ENCODE results near the gene WWP2.

The WWP2 gene

DNA sequence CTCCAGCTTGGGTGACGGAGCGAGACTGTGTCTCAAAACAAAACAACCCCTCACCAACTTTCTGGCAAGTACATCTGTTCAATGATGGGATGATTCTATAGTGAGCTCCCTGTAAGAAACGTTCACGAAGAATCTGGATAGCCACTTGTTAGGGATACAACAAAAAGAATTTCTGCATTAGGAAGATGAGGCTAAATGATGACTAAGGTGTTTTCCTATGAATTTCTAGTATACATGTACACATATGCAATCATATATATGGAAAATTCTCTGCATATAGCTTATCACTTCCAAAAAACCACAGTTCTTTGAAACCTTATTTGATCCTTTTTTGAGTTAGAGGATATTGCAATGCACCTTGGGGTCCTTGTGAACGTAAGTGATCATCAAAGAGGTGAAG is 124.6 kb downstream of the WWP2 start:
- H3K9me3 ChIP-seq (ENCODE audit: low read depth, low read length) = no peaks in the 10 kb centered on the region
- TF ChIP-seq POLR2AphosphoS5 (IDR thresholded peaks at IDR 0.05; ENCODE audit: borderline replicate concordance, low read depth, low read length) = no peak
- no peak for TF ChIP-seq FOXP2 (optimal IDR thresholded peaks at IDR 0.05; ENCODE audit: control extremely low read depth, extremely low read length, insufficient read depth)
- H3K4me3 ChIP-seq = no peak overlapping the region
- no peak for DNase-seq (ENCODE audit: low read depth, low spot score)
- no peak overlapping the region for H3K27ac ChIP-seq
- no peaks in the 10 kb centered on the region for H3K36me3 ChIP-seq (ENCODE audit: insufficient read depth, low read length)
- H3K9ac ChIP-seq (ENCODE audit: insufficient read length) = no peak overlapping the region

DNA sequence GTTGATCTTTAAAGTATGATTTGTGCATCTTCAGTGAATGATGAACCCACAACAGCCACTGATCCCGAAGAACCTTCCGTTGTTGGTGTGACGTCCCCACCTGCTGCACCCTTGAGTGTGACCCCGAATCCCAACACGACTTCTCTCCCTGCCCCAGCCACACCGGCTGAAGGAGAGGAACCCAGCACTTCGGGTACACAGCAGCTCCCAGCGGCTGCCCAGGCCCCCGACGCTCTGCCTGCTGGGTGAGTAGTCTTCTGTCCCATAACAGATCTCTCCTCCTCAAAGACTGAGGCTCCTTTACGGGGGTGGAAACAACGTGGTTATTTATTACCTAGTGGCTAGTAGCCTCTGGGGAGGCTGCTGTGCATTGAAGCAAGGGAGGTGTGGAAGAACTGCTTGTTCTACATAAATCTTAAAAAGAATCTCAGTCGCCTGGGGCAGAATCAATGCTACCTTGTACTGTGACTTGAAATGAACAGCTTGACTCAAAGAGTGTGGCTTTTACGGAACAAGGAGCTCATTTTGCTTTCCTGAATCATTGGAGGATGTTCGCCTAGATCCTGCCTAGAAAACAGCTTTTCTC is 126.0 kb downstream of the WWP2 start:
- Histone ChIP-seq H3K9me3 (ENCODE audit: low read depth, low read length) (no peaks in the 10 kb centered on the region), H3K27ac (no peak overlapping the region), H3K4me3 (no peak overlapping the region), H3K36me3 (ENCODE audit: insufficient read depth, low read length) (no peaks in the 10 kb centered on the region), H3K9ac (ENCODE audit: insufficient read length) (no peak overlapping the region)
- no peak for DNase-seq (ENCODE audit: low read depth, low spot score)
- TF ChIP-seq FOXP2 (optimal IDR thresholded peaks at IDR 0.05; ENCODE audit: control extremely low read depth, extremely low read length, insufficient read depth) (no peak), POLR2AphosphoS5 (IDR thresholded peaks at IDR 0.05; ENCODE audit: borderline replicate concordance, low read depth, low read length) (no peak), EZH2 (IDR thresholded peaks at IDR 0.05) (no peak)

DNA sequence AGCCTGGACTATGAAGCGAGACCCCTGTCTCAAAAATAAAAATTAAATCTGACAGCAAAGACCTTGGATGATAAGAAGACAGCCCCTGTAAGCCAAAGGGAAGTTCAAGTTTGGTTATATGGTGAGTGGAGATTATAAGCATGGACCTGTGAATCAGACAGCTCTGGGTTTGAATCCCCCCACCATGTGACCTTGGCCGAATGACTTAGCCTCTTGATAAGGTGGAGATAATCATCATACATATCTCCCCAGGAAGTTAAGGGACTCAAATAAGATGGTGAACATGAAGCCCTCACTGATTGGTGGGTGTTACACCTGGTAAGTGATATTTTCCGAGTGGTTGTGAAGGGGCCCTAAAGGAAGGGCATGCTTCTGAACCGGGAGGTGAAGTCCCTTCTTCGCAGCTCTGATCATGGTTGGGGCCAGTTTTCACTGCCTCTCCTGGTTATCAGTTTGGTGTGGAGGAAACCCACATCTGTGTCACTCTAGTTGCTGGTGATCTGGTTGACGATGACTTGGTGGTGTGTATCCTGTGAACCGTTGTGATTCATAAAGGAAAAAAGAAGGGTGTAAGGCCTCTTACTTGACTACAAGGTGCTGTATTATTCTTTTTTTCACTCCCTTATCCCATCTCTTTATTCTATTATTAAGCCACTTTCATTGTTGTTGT is 127.3 kb downstream of the WWP2 start:
- DNase-seq (ENCODE audit: low read depth, low spot score) = no peak
- Histone ChIP-seq H3K36me3 (ENCODE audit: insufficient read depth, low read length) (no peaks in the 10 kb centered on the region), H3K9ac (ENCODE audit: insufficient read length) (no peak overlapping the region), H3K9me3 (ENCODE audit: low read depth, low read length) (no peaks in the 10 kb centered on the region), H3K4me3 (no peak overlapping the region), H3K27ac (no peak overlapping the region)
- TF ChIP-seq POLR2AphosphoS5 (IDR thresholded peaks at IDR 0.05; ENCODE audit: borderline replicate concordance, low read depth, low read length) (no peak), EZH2 (IDR thresholded peaks at IDR 0.05) (no peak), FOXP2 (optimal IDR thresholded peaks at IDR 0.05; ENCODE audit: control extremely low read depth, extremely low read length, insufficient read depth) (no peak)

DNA sequence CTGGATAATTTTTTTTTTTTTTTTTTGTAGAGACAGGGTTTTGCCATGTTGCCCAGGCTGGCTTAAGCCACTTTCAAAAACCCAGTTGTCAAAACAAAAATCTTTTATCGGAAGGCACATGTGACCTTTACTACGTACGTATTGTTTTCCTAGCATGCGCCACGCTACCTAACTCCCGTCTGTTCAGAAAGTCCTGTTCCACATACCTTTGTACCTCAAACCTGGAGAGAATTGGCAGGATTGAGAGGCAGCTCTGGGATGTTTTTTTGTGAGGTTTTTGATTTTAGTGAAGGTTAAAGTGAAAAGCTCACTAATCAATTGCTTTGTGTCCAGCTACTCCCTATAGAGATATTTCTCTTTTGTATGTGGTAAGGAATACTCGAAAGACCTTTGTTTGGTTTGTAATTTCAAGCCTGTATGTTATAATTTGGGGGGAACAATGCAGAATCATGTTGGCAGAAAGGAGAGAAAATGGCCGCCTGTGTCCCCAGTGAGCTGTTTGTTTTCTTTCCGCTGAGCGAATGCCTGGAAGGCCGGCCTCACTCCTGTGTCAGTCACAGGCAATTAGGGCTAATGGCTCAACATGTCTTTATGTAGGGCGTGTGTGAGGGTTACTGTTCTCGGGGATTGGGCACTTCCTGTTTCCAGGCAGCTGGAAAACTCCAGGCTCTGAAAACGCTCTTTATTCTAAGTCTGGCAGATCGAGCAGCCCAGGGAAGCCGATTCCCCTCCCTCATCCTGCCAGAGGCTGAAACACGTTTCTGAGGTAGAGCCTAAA is 128.2 kb downstream of the WWP2 start:
- Histone ChIP-seq H3K27ac (no peak overlapping the region), H3K9ac (ENCODE audit: insufficient read length) (no peak overlapping the region), H3K4me3 (no peak overlapping the region), H3K9me3 (ENCODE audit: low read depth, low read length) (no peaks in the 10 kb centered on the region), H3K36me3 (ENCODE audit: insufficient read depth, low read length) (no peaks in the 10 kb centered on the region)
- TF ChIP-seq FOXP2 (optimal IDR thresholded peaks at IDR 0.05; ENCODE audit: control extremely low read depth, extremely low read length, insufficient read depth) = no peak
- no peak for TF ChIP-seq EZH2 (IDR thresholded peaks at IDR 0.05)
- no peak for TF ChIP-seq POLR2AphosphoS5 (IDR thresholded peaks at IDR 0.05; ENCODE audit: borderline replicate concordance, low read depth, low read length)
- DNase-seq (ENCODE audit: low read depth, low spot score) = no peak

DNA sequence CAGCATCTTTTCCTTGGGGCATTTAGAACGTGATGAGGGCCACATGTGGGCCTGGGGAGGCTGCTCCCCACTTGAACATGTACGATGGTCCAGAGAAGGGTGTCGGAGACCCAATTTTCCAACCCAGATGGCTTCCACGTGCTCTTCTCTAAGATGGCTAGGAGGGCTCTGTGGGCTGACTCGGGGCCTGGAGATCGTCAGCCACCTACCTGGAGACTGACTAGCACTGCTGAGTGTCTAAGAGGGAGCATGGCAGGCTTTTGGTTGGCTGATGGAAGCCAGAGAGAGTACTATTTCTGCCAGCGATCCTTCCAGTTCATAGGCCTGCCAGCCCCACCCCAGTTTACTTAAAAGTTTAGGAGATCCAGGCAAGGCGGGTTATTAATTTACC is 128.8 kb downstream of the WWP2 start:
- Histone ChIP-seq H3K9me3 (ENCODE audit: low read depth, low read length) (no peaks in the 10 kb centered on the region), H3K9ac (ENCODE audit: insufficient read length) (no peak overlapping the region), H3K27ac (no peak overlapping the region), H3K36me3 (ENCODE audit: insufficient read depth, low read length) (no peaks in the 10 kb centered on the region), H3K4me3 (no peak overlapping the region)
- DNase-seq (ENCODE audit: low read depth, low spot score) = no peak
- TF ChIP-seq FOXP2 (optimal IDR thresholded peaks at IDR 0.05; ENCODE audit: control extremely low read depth, extremely low read length, insufficient read depth) = no peak
- no peak for TF ChIP-seq POLR2AphosphoS5 (IDR thresholded peaks at IDR 0.05; ENCODE audit: borderline replicate concordance, low read depth, low read length)
- TF ChIP-seq EZH2 (IDR thresholded peaks at IDR 0.05) = no peak

DNA sequence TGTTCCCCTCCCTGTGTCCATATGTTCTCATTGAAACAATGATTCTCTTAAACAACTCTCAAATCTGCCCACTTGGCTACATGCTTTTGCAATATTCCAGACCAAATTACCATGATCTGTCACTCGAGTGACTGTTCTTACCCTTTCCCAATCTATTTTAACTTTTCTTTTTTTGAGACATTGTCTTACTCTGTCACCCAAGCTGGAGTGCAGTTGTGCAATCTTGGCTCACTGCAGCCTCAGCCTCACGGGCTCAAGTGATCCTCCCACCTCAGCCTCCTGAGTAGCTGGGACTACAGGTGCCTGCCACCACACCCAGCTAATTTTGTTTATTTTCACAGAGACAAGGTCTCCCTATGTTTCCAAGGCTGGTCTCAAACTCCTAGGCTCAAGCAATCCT is 130.2 kb downstream of the WWP2 start:
- no peak for DNase-seq (ENCODE audit: low read depth, low spot score)
- Histone ChIP-seq H3K9ac (ENCODE audit: insufficient read length) (no peak overlapping the region), H3K36me3 (ENCODE audit: insufficient read depth, low read length) (no peaks in the 10 kb centered on the region), H3K4me3 (no peak overlapping the region), H3K27ac (no peak overlapping the region), H3K9me3 (ENCODE audit: low read depth, low read length) (no peaks in the 10 kb centered on the region)
- TF ChIP-seq FOXP2 (optimal IDR thresholded peaks at IDR 0.05; ENCODE audit: control extremely low read depth, extremely low read length, insufficient read depth) (no peak), EZH2 (IDR thresholded peaks at IDR 0.05) (no peak), POLR2AphosphoS5 (IDR thresholded peaks at IDR 0.05; ENCODE audit: borderline replicate concordance, low read depth, low read length) (no peak)

DNA sequence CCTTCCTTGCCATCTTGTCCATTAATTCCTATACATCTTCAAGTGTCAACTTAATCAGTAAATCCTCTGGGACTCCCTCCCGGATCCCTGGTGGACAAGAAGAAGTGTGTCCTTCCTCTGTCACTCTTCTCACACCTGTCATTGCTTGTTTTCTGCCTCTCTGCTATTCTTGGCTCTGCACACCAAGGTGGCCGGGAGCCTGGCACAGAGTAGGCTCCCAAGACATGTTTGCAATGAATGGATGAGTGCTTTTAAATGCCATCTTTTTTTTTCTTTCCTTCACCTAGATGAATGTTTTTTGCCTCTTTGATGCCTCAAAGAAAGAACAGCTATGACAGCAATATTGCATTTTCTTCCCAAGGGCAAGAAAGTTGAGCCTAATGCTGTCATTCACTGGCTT is 131.0 kb downstream of the WWP2 start:
- H3K27ac ChIP-seq = no peak overlapping the region
- no peak for DNase-seq (ENCODE audit: low read depth, low spot score)
- TF ChIP-seq POLR2AphosphoS5 (IDR thresholded peaks at IDR 0.05; ENCODE audit: borderline replicate concordance, low read depth, low read length) (no peak), FOXP2 (optimal IDR thresholded peaks at IDR 0.05; ENCODE audit: control extremely low read depth, extremely low read length, insufficient read depth) (no peak), EZH2 (IDR thresholded peaks at IDR 0.05) (no peak)
- H3K4me3 ChIP-seq = no peak overlapping the region
- no peak overlapping the region for H3K9ac ChIP-seq (ENCODE audit: insufficient read length)
- no peaks in the 10 kb centered on the region for H3K36me3 ChIP-seq (ENCODE audit: insufficient read depth, low read length)
- H3K9me3 ChIP-seq (ENCODE audit: low read depth, low read length) = no peaks in the 10 kb centered on the region

DNA sequence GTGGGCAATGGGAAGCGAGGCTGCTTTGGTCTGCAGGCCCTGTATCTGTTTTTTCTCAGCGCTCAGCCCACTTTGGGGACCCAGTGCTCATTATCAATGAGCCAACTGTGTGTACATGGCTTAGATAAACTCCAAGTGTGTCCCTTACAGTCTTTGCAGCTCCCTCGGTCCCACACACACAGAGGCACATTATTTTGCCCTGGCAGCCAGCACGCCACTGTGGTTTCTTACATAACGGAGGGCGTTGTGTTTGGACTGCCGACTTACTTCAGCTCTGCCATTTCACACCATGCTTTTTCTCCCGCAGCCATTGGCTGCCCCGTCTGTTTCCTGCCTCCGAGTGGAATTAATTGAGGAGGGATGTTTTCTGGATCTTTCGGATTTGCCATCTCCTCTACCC is 132.5 kb downstream of the WWP2 start:
- no peak overlapping the region for H3K27ac ChIP-seq
- no peak for DNase-seq (ENCODE audit: low read depth, low spot score)
- H3K9me3 ChIP-seq (ENCODE audit: low read depth, low read length) = no peaks in the 10 kb centered on the region
- no peak for TF ChIP-seq EZH2 (IDR thresholded peaks at IDR 0.05)
- TF ChIP-seq POLR2AphosphoS5 (IDR thresholded peaks at IDR 0.05; ENCODE audit: borderline replicate concordance, low read depth, low read length) = no peak
- no peak for TF ChIP-seq FOXP2 (optimal IDR thresholded peaks at IDR 0.05; ENCODE audit: control extremely low read depth, extremely low read length, insufficient read depth)
- no peak overlapping the region for H3K4me3 ChIP-seq
- no peaks in the 10 kb centered on the region for H3K36me3 ChIP-seq (ENCODE audit: insufficient read depth, low read length)
- H3K9ac ChIP-seq (ENCODE audit: insufficient read length) = no peak overlapping the region

Measured in SK-N-MC (cell line).